ENCODE data around the gene CAB39. TPM values are rescaled to one million over a fixed set of nuclear protein-coding genes. Genes with fewer than 3 reads are reported as not detected.
A peak's percentile ranks its signal among the peaks of the same experiment; 100 is the strongest.

CAB39 gene
- total RNA-seq, 1 donor from 2014 or later, result 168 TPM

DNA sequence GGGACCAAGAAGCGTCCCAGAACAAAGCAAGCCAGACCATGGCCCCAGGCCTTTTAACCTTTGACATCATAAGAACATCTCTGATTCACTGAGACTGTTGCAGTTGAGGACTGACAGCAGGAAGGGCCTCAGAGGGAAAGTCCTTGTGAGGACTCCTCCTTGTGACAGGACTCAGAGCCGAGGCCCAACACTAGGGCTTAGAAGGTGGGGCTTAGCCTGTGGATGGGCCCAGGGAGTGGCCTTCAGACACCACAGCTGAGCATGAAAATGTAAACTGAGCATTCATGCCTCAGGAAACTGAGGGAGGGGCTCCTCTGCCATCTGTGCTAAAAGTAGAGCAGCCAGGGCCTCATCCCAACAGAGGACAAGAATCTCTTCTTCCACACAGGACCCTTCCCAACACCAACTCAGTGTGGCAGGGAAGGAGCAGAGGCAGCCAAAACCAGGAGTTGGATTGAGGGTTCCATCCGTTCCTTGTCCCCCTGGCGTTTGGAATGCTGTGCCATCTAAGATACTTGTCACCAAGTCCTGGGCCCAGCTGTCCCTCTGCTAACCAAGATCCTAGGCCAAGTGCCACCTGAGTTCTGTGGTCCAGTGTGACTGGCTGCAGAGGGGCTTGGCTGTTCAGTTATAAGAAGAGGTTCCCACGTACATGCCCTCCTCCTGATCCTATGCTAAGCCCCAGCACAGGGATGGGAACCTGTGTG lies 37.5 kb upstream of the CAB39 start:
- intact Hi-C loops (cut with micrococcal nuclease), result no loop called here
- Mint-ChIP-seq H3K9me3 (peaks cover 9% of the 10 kb centered on the region), H3K4me3 (no peak overlapping the region), H3K36me3 (ENCODE audit: low read depth) (peaks cover 20% of the 10 kb centered on the region), H3K4me1 (peaks cover 45% of the 10 kb centered on the region), H3K27me3 (no peaks in the 10 kb centered on the region), H3K27ac (no peak overlapping the region)
- no peak for DNase-seq

- H3K4me1 Mint-ChIP-seq, result peaks cover 46% of the 10 kb centered on the region
- intact Hi-C loops (cut with micrococcal nuclease), result no loop called here
- no peak overlapping the region for H3K27ac Mint-ChIP-seq
- H3K36me3 Mint-ChIP-seq (ENCODE audit: low read depth), result peaks cover 20% of the 10 kb centered on the region
- H3K9me3 Mint-ChIP-seq, result peaks cover 9% of the 10 kb centered on the region
- H3K4me3 Mint-ChIP-seq, result no peak overlapping the region
- DNase-seq, result no peak
- no peaks in the 10 kb centered on the region for H3K27me3 Mint-ChIP-seq
Observed at GRCh38 chr2:230676546-230676945, 36.1 kb upstream of the CAB39 start.

- intact Hi-C loops (cut with micrococcal nuclease), result no loop called here
- peak overlapping the region; percentile 87 for H3K27ac Mint-ChIP-seq
- peaks cover 20% of the 10 kb centered on the region for H3K36me3 Mint-ChIP-seq (ENCODE audit: low read depth)
- H3K4me3 Mint-ChIP-seq, result peak overlapping the region; percentile 74
- H3K9me3 Mint-ChIP-seq, result peaks cover 9% of the 10 kb centered on the region
- DNase-seq, result no peak
- H3K27me3 Mint-ChIP-seq, result no peaks in the 10 kb centered on the region
- peaks cover 46% of the 10 kb centered on the region for H3K4me1 Mint-ChIP-seq
Observed at GRCh38 chr2:230677201-230677946, 35.3 kb upstream of the CAB39 start.

DNA sequence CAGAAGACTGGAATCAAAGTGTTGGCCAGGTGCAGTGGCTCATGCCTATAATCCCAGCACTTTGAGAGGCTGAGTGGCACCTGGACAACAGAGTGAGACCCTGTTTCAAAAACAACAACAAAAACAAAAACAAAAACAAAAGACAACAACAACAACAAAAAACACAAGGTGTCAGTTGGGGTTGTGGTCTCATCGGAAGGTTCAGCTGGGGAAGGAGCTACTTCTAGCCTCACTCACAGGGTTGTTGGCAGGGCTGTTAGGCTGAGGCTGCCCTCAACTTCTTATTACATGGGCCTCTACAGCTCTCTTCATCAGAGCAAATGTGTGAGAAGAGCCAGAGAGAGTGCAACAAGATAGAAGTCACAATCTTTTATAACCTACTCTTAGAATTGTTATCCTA lies 34.6 kb upstream of the CAB39 start:
- Mint-ChIP-seq H3K36me3 (ENCODE audit: low read depth) (peaks cover 20% of the 10 kb centered on the region), H3K4me1 (peaks cover 46% of the 10 kb centered on the region), H3K27me3 (no peaks in the 10 kb centered on the region), H3K4me3 (peak overlapping the region; percentile 10), H3K9me3 (peaks cover 9% of the 10 kb centered on the region), H3K27ac (peak overlapping the region; percentile 69)
- intact Hi-C loops (cut with micrococcal nuclease), result loop anchor here (1.0 kb wide), 1 partner anchor 10 kb away; no protein-coding TSS in a partner anchor
- no peak for DNase-seq

DNA sequence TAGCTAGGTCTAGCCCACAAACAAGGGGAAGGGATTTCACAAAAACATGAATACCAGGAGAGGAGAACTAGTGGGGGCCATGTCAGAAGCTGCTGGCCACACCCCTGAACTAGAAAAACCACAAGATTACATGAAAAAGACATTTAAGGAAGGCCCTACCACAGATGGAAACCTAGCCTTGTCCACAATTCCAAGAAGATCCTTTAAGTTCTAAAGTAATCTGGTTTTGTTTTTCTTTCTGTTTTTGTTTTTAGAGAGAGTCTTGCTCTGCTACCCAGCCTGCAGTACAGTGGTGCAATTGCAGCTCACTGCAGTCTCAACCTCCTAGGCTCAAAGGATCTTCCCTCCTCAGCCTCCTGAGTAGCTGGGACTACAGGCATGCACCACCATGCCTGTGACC lies 34.2 kb upstream of the CAB39 start:
- Mint-ChIP-seq H3K27ac (peak overlapping the region; percentile 83), H3K4me3 (peak overlapping the region; percentile 10)
- intact Hi-C loops (cut with micrococcal nuclease), result loop anchor here (1.0 kb wide), 1 partner anchor 10 kb away; no protein-coding TSS in a partner anchor

GRCh38 chr2:230680463-230681170 lies 32.0 kb upstream of the CAB39 start:
- no peaks in the 10 kb centered on the region for H3K27me3 Mint-ChIP-seq
- H3K27ac Mint-ChIP-seq, result peak overlapping the region; percentile 57
- H3K4me1 Mint-ChIP-seq, result peaks cover 51% of the 10 kb centered on the region
- DNase-seq, result no peak
- peaks cover 19% of the 10 kb centered on the region for H3K36me3 Mint-ChIP-seq (ENCODE audit: low read depth)
- no peak overlapping the region for H3K4me3 Mint-ChIP-seq
- intact Hi-C loops (cut with micrococcal nuclease), result no loop called here
- H3K9me3 Mint-ChIP-seq, result peaks cover 9% of the 10 kb centered on the region

More for the DNA sequence above, 34.2 kb upstream of the CAB39 start:
- no peaks in the 10 kb centered on the region for H3K27me3 Mint-ChIP-seq
- peak; percentile 69 for DNase-seq
- H3K4me1 Mint-ChIP-seq, result peaks cover 46% of the 10 kb centered on the region
- peaks cover 20% of the 10 kb centered on the region for H3K36me3 Mint-ChIP-seq (ENCODE audit: low read depth)
- peaks cover 9% of the 10 kb centered on the region for H3K9me3 Mint-ChIP-seq

DNA sequence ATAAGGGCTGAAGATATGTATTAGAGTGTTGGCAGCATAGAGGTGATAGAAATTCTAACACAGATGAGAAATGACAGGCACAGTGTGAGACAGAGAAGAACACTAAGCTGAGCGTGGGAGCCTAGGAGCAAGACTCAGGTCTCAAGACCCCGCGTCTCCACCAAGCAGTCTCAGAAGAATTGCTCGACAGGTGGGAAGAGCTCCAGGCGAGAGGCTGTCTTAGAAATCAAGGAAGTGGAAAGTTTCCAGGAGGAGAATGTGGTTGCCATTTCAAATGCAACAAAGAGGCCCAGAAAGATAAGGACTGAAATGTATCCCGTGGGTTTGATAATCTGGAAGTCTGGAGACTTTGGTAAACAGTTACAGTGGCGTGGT lies 31.5 kb upstream of the CAB39 start:
- intact Hi-C loops (cut with micrococcal nuclease), result no loop called here
- peak overlapping the region; percentile 57 for H3K27ac Mint-ChIP-seq
- DNase-seq, result no peak
- H3K36me3 Mint-ChIP-seq (ENCODE audit: low read depth), result peaks cover 16% of the 10 kb centered on the region
- H3K4me3 Mint-ChIP-seq, result no peak overlapping the region
- H3K9me3 Mint-ChIP-seq, result peaks cover 9% of the 10 kb centered on the region
- H3K4me1 Mint-ChIP-seq, result peaks cover 46% of the 10 kb centered on the region
- no peaks in the 10 kb centered on the region for H3K27me3 Mint-ChIP-seq

- H3K4me1 Mint-ChIP-seq, result peaks cover 40% of the 10 kb centered on the region
- peaks cover 5% of the 10 kb centered on the region for H3K9me3 Mint-ChIP-seq
- peaks cover 13% of the 10 kb centered on the region for H3K36me3 Mint-ChIP-seq (ENCODE audit: low read depth)
- H3K27ac Mint-ChIP-seq, result no peak overlapping the region
- no peak for DNase-seq
- H3K27me3 Mint-ChIP-seq, result no peaks in the 10 kb centered on the region
- intact Hi-C loops (cut with micrococcal nuclease), result no loop called here
- no peak overlapping the region for H3K4me3 Mint-ChIP-seq
Observed at GRCh38 chr2:230682546-230682945, 30.1 kb upstream of the CAB39 start.

- H3K4me1 Mint-ChIP-seq, result peaks cover 29% of the 10 kb centered on the region
- H3K9me3 Mint-ChIP-seq, result no peaks in the 10 kb centered on the region
- intact Hi-C loops (cut with micrococcal nuclease), result no loop called here
- no peaks in the 10 kb centered on the region for H3K36me3 Mint-ChIP-seq (ENCODE audit: low read depth)
- no peak overlapping the region for H3K4me3 Mint-ChIP-seq
- no peak for DNase-seq
- no peak overlapping the region for H3K27ac Mint-ChIP-seq
- H3K27me3 Mint-ChIP-seq, result no peaks in the 10 kb centered on the region
Observed at GRCh38 chr2:230684270-230685168, 28.1 kb upstream of the CAB39 start.

DNA sequence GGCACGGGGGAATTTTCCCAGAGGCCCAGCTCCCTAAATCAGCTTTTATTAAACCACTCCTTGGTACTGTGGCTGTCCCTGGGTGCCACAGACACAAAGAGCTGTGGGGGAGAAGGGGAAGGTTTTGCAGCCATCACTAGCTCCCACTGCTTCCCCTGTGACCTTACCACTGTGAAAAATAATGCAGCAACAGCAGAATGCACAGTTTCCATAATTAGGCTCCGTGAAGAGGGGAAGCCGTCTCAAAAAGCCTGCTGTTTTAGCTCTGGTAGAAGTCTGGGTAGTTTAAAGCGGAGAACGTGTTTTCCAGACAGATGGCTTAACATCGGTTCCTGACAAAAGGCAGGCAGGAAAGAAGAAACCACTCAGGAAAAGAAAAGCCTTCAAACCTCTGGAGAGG lies 27.5 kb upstream of the CAB39 start:
- Mint-ChIP-seq H3K9me3 (no peaks in the 10 kb centered on the region), H3K27ac (no peak overlapping the region), H3K27me3 (no peaks in the 10 kb centered on the region), H3K36me3 (ENCODE audit: low read depth) (no peaks in the 10 kb centered on the region), H3K4me3 (no peak overlapping the region), H3K4me1 (peaks cover 29% of the 10 kb centered on the region)
- DNase-seq, result no peak
- intact Hi-C loops (cut with micrococcal nuclease), result no loop called here

GRCh38 chr2:230687498-230687897 lies 25.1 kb upstream of the CAB39 start:
- Mint-ChIP-seq H3K4me1 (peaks cover 20% of the 10 kb centered on the region), H3K4me3 (no peak overlapping the region), H3K36me3 (ENCODE audit: low read depth) (no peaks in the 10 kb centered on the region), H3K27ac (no peak overlapping the region), H3K9me3 (no peaks in the 10 kb centered on the region), H3K27me3 (no peaks in the 10 kb centered on the region)
- DNase-seq, result no peak
- intact Hi-C loops (cut with micrococcal nuclease), result no loop called here

DNA sequence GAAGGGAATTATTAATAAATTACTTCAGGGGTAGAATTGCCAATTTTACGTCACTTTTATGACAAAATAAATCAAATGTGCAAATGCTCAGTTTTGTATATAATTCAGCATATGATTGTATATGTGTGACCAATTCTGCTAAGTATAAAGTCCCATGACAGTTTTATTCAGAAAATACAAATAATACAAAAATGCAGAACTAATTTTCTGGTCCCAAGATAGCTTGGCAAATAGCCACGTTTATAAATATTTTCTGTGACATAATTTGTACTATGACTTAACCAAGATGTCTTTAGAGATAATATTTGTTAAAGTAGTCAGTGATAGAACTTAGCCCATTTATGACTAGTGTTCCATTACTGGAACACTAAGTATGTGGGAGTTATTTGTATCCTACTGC lies 24.2 kb upstream of the CAB39 start:
- H3K4me3 Mint-ChIP-seq, result no peak overlapping the region
- no peak overlapping the region for H3K27ac Mint-ChIP-seq
- no peaks in the 10 kb centered on the region for H3K36me3 Mint-ChIP-seq (ENCODE audit: low read depth)
- H3K9me3 Mint-ChIP-seq, result no peaks in the 10 kb centered on the region
- no peak for DNase-seq
- H3K27me3 Mint-ChIP-seq, result no peaks in the 10 kb centered on the region
- intact Hi-C loops (cut with micrococcal nuclease), result no loop called here
- peaks cover 21% of the 10 kb centered on the region for H3K4me1 Mint-ChIP-seq

GRCh38 chr2:230690439-230690838 lies 22.2 kb upstream of the CAB39 start:
- Mint-ChIP-seq H3K36me3 (ENCODE audit: low read depth) (peaks cover 2% of the 10 kb centered on the region), H3K27ac (no peak overlapping the region), H3K9me3 (no peaks in the 10 kb centered on the region), H3K4me3 (no peak overlapping the region), H3K4me1 (peaks cover 24% of the 10 kb centered on the region), H3K27me3 (no peaks in the 10 kb centered on the region)
- intact Hi-C loops (cut with micrococcal nuclease), result no loop called here
- no peak for DNase-seq

Data from activated CD4-positive, alpha-beta T cell treated with anti-CD3 and anti-CD28 coated beads, Interleukin-2, amount 10 ng/mL, durations not matched to agents 24 days and 14 days (primary cell).